Endothelial cell of umbilical vein (primary cell): ENCODE results near the gene RTP3. TPM values are rescaled to one million over a fixed set of nuclear protein-coding genes. Genes with fewer than 3 reads are reported as not detected.

ENCODE experiments used
- BruUV-seq: library from RNA; stranded (reverse); fragments of 400-500 nt; replicated peaks from 2 replicates; lab custom pipeline; 2021; lab: Mats Ljungman, UMichigan
- CTCF ChIA-PET: fragments of 300-600, 350-600 bp; sonication (Branson Sonifier 250); formaldehyde crosslinking; loops from one replicate; lab custom pipeline; 2021; ENCODE audit warnings: antibody characterized with exemption, inconsistent platforms; lab: Charles Lee
- POLR2A ChIA-PET: fragments of 300-600, 350-600 bp; sonication (Branson Sonifier 250); formaldehyde crosslinking; loops from one replicate; lab custom pipeline; 2021; ENCODE audit warnings: antibody characterized with exemption, inconsistent platforms; lab: Charles Lee
- DNase-seq: peaks from one replicate; pipeline ENCODE4 v3.0.0-alpha.2; 2011; ENCODE audit warnings: low read depth, low spot score
- FAIRE-seq: peaks from 2 replicates; lab custom pipeline; 2011; peaks lifted over from hg19 to GRCh38; lab: Jason Lieb, UNC
- H2AFZ ChIP-seq: 2 replicates; pipeline ENCODE4 v1.6.0; 2012; ENCODE audit warnings: low read depth, low read length, control low read depth, inconsistent platforms
- H3K27ac ChIP-seq: 2 replicates; pipeline ENCODE4 v1.5.1; 2011; ENCODE audit warnings: low read depth, mild to moderate bottlenecking, control low read depth, low read length, moderate library complexity; ENCODE audit not compliant: insufficient read depth
- H3K27me3 ChIP-seq, 2 experiments: 2 replicates each; pipeline versions ENCODE4 v1.6.0 to v1.6.1; 2011; ENCODE audit warnings: low read length in 2 of 2, mixed read lengths in 1 of 2; ENCODE audit not compliant: control insufficient read depth in 2 of 2, insufficient read depth in 2 of 2
- H3K36me3 ChIP-seq, 2 experiments: 2 replicates in 1 of 2; 3 replicates in 1 of 2; pipeline ENCODE4 v1.5.1; 2011; ENCODE audit warnings: low read length in 2 of 2, mild to moderate bottlenecking in 1 of 2, moderate library complexity in 1 of 2; ENCODE audit not compliant: control insufficient read depth in 2 of 2, insufficient read depth in 2 of 2; ENCODE audit errors: extremely low read depth in 1 of 2
- H3K4me1 ChIP-seq: 3 replicates; pipeline ENCODE4 v1.5.1; 2011; ENCODE audit warnings: mild to moderate bottlenecking, low read length; ENCODE audit not compliant: control insufficient read depth, insufficient read depth; ENCODE audit errors: extremely low read depth
- H3K4me2 ChIP-seq: 2 replicates; pipeline ENCODE4 v1.6.1; 2011; ENCODE audit warnings: low read length, control low read depth, mixed read lengths; ENCODE audit not compliant: insufficient read depth
- H3K4me3 ChIP-seq, 3 experiments: fragments of 200-600 bp in 1 of 3; sonication (generic), shearing (Covaris generic) in 1 of 3; replicated peaks in 1 of 3; 2 replicates each; pipeline ENCODE4 v1.5.1; 2011 to 2016; ENCODE audit warnings: control low read depth in 3 of 3, low read length in 3 of 3, mild to moderate bottlenecking in 2 of 3, inconsistent platforms in 1 of 3, low read depth in 1 of 3, moderate library complexity in 1 of 3; ENCODE audit not compliant: insufficient read depth in 1 of 3
- H3K79me2 ChIP-seq: 2 replicates; pipeline ENCODE4 v1.6.0; 2012; ENCODE audit warnings: low read length, inconsistent platforms; ENCODE audit not compliant: control insufficient read depth, insufficient read depth
- H3K9ac ChIP-seq: replicated peaks from 2 replicates; pipeline ENCODE3; 2011; ENCODE audit warnings: low read length, control low read depth; ENCODE audit not compliant: insufficient read depth; ENCODE audit errors: extremely low read depth
- H3K9me1 ChIP-seq: replicated peaks from 3 replicates; pipeline ENCODE4 v1.6.0; 2011; ENCODE audit warnings: mild to moderate bottlenecking, low read length; ENCODE audit not compliant: control insufficient read depth, insufficient read depth; ENCODE audit errors: extremely low read depth
- H3K9me3 ChIP-seq: replicated peaks from 2 replicates; pipeline ENCODE4 v1.5.1; 2012; ENCODE audit warnings: low read length, inconsistent platforms; ENCODE audit not compliant: control insufficient read depth, insufficient read depth
- H4K20me1 ChIP-seq: replicated peaks from 2 replicates; pipeline ENCODE3; 2011; ENCODE audit warnings: mild to moderate bottlenecking, low read length; ENCODE audit not compliant: control insufficient read depth, insufficient read depth; ENCODE audit errors: extremely low read depth
- EZH2 ChIP-seq: IDR thresholded peaks from 2 replicates; pipeline ENCODE4 v1.6.1; 2012; ENCODE audit warnings: borderline replicate concordance, low read depth, mild to moderate bottlenecking, moderate library complexity, low read length, inconsistent platforms; ENCODE audit not compliant: severe bottlenecking
- FOS ChIP-seq: IDR thresholded peaks from 2 replicates; pipeline ENCODE4 v1.6.1; 2011; ENCODE audit warnings: mild to moderate bottlenecking, low read length, moderate library complexity, borderline replicate concordance; ENCODE audit not compliant: insufficient read depth
- GATA2 ChIP-seq: IDR thresholded peaks from 2 replicates; pipeline ENCODE4 v1.7.0; 2011; ENCODE audit warnings: low read depth, mild to moderate bottlenecking, moderate library complexity, mixed read lengths, low read length; ENCODE audit not compliant: insufficient read length, insufficient read depth
- JUN ChIP-seq: IDR thresholded peaks from 2 replicates; pipeline ENCODE4 v1.6.1; 2011; ENCODE audit warnings: borderline replicate concordance, low read depth; ENCODE audit not compliant: insufficient read length, insufficient read depth
- MYC ChIP-seq: IDR thresholded peaks from one replicate; pipeline ENCODE4 v1.6.1; 2011; ENCODE audit warnings: mild to moderate bottlenecking, low read depth, low read length
- POLR2A ChIP-seq: IDR thresholded peaks from 2 replicates; pipeline ENCODE4 v1.6.1; 2012; ENCODE audit warnings: low read depth, mild to moderate bottlenecking, control low read depth, low read length
- POLR2AphosphoS5 ChIP-seq: IDR thresholded peaks from 2 replicates; pipeline ENCODE4 v1.6.1; 2012; ENCODE audit warnings: low read depth, mild to moderate bottlenecking, control low read depth, low read length, moderate library complexity; ENCODE audit not compliant: insufficient read depth
- dilution Hi-C: fragments of 300-500 bp; cut with MboI; formaldehyde crosslinking; loops from one replicate; pipeline ENCODE4 v1.15.0; 2019; ENCODE audit warnings: low sequenced_read_pairs; ENCODE audit not compliant: extremely low pct_ligation_motif_present
- intact Hi-C: fragments of 100-400 bp; cut with micrococcal nuclease; formaldehyde crosslinking; loops from one replicate; pipeline ENCODE4 v1.10.0; 2022
- polyA plus RNA-seq, 4 experiments: library from polyadenylated mRNA; depleted of rRNA in 3 of 4; stranded (reverse) in 3 of 4; unstranded in 1 of 4; fragments of >200 nt; gene quantifications; 2 replicates each; pipeline versions ENCODE4 v1.2.1 to v1.2.3, GENCODE V29; 2011 to 2012; ENCODE audit warnings: missing spikeins in 1 of 4
- total RNA-seq: library from RNA; stranded (reverse); gene quantifications from 2 replicates; pipeline ENCODE4 v1.2.3, GENCODE V29; 2021
- TF ChIP-seq, protein P1 (sequence below), 2 donors: IDR thresholded peaks; 1 replicate in 1 of 2; 2 replicates in 1 of 2; pipeline ENCODE4 v1.5.1; 2011; ENCODE audit warnings: low read length in 2 of 2, mild to moderate bottlenecking in 2 of 2, moderate library complexity in 2 of 2, control low read depth in 1 of 2, inconsistent platforms in 1 of 2, low read depth in 1 of 2; ENCODE audit not compliant: insufficient read depth in 1 of 2; ENCODE audit errors: extremely low read depth in 1 of 2
- TF ChIP-seq, protein P2 (sequence below): IDR thresholded peaks from 2 replicates; pipeline ENCODE4 v1.6.1; 2011; ENCODE audit not compliant: insufficient read depth, insufficient read length

RTP3 gene
- total and polyA plus RNA-seq, 2 donors (not counting 3 experiments of a cell fraction or from before 2014, with no cell fraction given): 0.06 TPM; not detected in 1

DNA sequence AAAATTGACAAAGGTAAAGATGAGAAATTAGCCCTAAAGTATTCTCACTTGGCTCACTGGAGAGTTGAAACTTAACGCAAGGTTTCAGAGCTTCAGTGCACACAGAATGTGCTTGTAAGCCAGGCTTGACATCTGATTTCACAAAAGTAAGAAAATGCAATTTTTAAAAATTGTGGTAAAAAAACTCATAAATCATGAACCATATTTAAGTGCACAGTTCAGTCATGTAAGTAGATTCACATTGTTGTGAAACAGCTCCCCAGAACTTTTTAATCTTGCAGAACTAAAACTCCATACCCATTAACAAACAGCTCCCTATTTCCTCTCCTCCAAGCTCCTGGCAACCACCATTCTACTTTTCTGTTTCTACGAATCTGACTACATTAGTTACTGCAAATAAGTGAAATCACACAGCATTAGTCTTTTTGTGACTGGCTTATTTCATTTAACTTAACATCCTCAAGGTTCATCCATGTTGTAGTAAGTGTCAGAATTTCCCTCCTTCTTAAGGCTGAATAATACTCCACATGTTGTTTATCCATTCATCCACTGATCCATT is 14.5 kb downstream of the RTP3 start:
- Histone ChIP-seq H3K9ac (no peak overlapping the region), H3K27ac (no peak overlapping the region), H3K4me1 (peaks cover 12% of the 10 kb centered on the region), H3K79me2 (no peaks in the 10 kb centered on the region), H4K20me1 (no peaks in the 10 kb centered on the region), H2AFZ (no peak overlapping the region), H3K4me3 (no peak overlapping the region), H3K27me3 (no peaks in the 10 kb centered on the region), H3K4me2 (no peak overlapping the region), H3K9me1 (no peaks in the 10 kb centered on the region), H3K36me3 (no peaks in the 10 kb centered on the region), H3K9me3 (no peaks in the 10 kb centered on the region)
- CTCF ChIA-PET: interaction anchor here (0.8 to 8.1 kb wide), 3 partner anchors 15 to 46 kb away, joined by 3 to 52 read pairs (median 10); partner anchors contain the start of gene RTP3
- DNase-seq: no peak
- dilution Hi-C loops (no loop called here), intact Hi-C loops (no loop called here)
- FAIRE-seq: no peak
- BruUV-seq: no TSS peak
- POLR2A ChIA-PET: no interaction called here
- TF ChIP-seq, protein P1, sequence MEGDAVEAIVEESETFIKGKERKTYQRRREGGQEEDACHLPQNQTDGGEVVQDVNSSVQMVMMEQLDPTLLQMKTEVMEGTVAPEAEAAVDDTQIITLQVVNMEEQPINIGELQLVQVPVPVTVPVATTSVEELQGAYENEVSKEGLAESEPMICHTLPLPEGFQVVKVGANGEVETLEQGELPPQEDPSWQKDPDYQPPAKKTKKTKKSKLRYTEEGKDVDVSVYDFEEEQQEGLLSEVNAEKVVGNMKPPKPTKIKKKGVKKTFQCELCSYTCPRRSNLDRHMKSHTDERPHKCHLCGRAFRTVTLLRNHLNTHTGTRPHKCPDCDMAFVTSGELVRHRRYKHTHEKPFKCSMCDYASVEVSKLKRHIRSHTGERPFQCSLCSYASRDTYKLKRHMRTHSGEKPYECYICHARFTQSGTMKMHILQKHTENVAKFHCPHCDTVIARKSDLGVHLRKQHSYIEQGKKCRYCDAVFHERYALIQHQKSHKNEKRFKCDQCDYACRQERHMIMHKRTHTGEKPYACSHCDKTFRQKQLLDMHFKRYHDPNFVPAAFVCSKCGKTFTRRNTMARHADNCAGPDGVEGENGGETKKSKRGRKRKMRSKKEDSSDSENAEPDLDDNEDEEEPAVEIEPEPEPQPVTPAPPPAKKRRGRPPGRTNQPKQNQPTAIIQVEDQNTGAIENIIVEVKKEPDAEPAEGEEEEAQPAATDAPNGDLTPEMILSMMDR (IDR thresholded peaks at IDR 0.05; ENCODE audit: extremely low read depth in 1 of 2, insufficient read depth in 1 of 2, low read depth in 1 of 2, low read length in 2 of 2): no peak
- TF ChIP-seq POLR2AphosphoS5 (no peak), MYC (no peak), POLR2A (no peak), FOS (no peak), EZH2 (no peak), GATA2 (no peak), JUN (no peak)
- TF ChIP-seq, protein P2, sequence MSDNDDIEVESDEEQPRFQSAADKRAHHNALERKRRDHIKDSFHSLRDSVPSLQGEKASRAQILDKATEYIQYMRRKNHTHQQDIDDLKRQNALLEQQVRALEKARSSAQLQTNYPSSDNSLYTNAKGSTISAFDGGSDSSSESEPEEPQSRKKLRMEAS: no peak
